Femur (tissue), 1 donor: ENCODE measurements around the gene KCNG4.
A peak's percentile ranks its signal among the peaks of the same experiment; 100 is the strongest.

ENCODE experiments used
- DNase-seq: peaks from one replicate; pipeline ENCODE4 v3.0.0-alpha.2; 2017

The KCNG4 gene

GRCh38 chr16:84262939-84263338 lies 23.1 kb upstream of the KCNG4 start:
- no peak for DNase-seq

- DNase-seq, result no peak
These were observed 22.2 kb upstream of the KCNG4 start for GRCh38 chr16:84262031-84262430.

- DNase-seq, result no peak
These were observed 21.1 kb upstream of the KCNG4 start for GRCh38 chr16:84260766-84261554.

- DNase-seq, result no peak
These were observed 19.9 kb upstream of the KCNG4 start for GRCh38 chr16:84259691-84260090.

- no peak for DNase-seq
These were observed 18.5 kb upstream of the KCNG4 start for GRCh38 chr16:84258266-84258665.

GRCh38 chr16:84255050-84255810 lies 15.4 kb upstream of the KCNG4 start:
- no peak for DNase-seq

GRCh38 chr16:84254062-84254461 lies 14.2 kb upstream of the KCNG4 start:
- no peak for DNase-seq

GRCh38 chr16:84253173-84253572 lies 13.4 kb upstream of the KCNG4 start:
- DNase-seq, result no peak

- DNase-seq, result no peak
These were observed 12.4 kb upstream of the KCNG4 start for GRCh38 chr16:84252184-84252583.

- DNase-seq, result no peak
These were observed 8.0 kb upstream of the KCNG4 start for GRCh38 chr16:84247844-84248243.

GRCh38 chr16:84247331-84247730 lies 7.5 kb upstream of the KCNG4 start:
- DNase-seq, result no peak

- no peak for DNase-seq
These were observed 6.9 kb upstream of the KCNG4 start for GRCh38 chr16:84246679-84247077.

GRCh38 chr16:84245956-84246678 lies 6.3 kb upstream of the KCNG4 start:
- no peak for DNase-seq

- DNase-seq, result no peak
These were observed 4.9 kb upstream of the KCNG4 start for GRCh38 chr16:84244728-84245127.

- no peak for DNase-seq
These were observed 3.9 kb upstream of the KCNG4 start for GRCh38 chr16:84243732-84244131.

GRCh38 chr16:84242839-84243238 lies 3.0 kb upstream of the KCNG4 start:
- DNase-seq, result no peak

- no peak for DNase-seq
These were observed 2.0 kb upstream of the KCNG4 start for GRCh38 chr16:84241778-84242177.

GRCh38 chr16:84240455-84240854 lies 643 bp upstream of the KCNG4 start:
- DNase-seq, result no peak

GRCh38 chr16:84239141-84239769 lies 557 bp downstream of the KCNG4 start:
- DNase-seq, result peak; percentile 41

- no peak for DNase-seq
These were observed 1.6 kb downstream of the KCNG4 start for GRCh38 chr16:84237994-84238750.

- no peak for DNase-seq
These were observed 3.1 kb downstream of the KCNG4 start for GRCh38 chr16:84236671-84237070.
